HG02571 (cell line): ENCODE results near the gene LINGO3.
A peak's percentile ranks its signal among the peaks of the same experiment; 100 is the strongest.
"Not testable (repeated sequence)": the region's sequence is repeated elsewhere in the genome, so short reads cannot be mapped to it uniquely, and the experiment has no call there.

Source experiments
- ATAC-seq: cut with Tn5 transposase; IDR thresholded peaks from one replicate; pipeline ENCODE4 v1.9.1; 2021; ENCODE audit warnings: mild to moderate bottlenecking, moderate library complexity; ENCODE audit not compliant: unreplicated experiment

Gene LINGO3

DNA sequence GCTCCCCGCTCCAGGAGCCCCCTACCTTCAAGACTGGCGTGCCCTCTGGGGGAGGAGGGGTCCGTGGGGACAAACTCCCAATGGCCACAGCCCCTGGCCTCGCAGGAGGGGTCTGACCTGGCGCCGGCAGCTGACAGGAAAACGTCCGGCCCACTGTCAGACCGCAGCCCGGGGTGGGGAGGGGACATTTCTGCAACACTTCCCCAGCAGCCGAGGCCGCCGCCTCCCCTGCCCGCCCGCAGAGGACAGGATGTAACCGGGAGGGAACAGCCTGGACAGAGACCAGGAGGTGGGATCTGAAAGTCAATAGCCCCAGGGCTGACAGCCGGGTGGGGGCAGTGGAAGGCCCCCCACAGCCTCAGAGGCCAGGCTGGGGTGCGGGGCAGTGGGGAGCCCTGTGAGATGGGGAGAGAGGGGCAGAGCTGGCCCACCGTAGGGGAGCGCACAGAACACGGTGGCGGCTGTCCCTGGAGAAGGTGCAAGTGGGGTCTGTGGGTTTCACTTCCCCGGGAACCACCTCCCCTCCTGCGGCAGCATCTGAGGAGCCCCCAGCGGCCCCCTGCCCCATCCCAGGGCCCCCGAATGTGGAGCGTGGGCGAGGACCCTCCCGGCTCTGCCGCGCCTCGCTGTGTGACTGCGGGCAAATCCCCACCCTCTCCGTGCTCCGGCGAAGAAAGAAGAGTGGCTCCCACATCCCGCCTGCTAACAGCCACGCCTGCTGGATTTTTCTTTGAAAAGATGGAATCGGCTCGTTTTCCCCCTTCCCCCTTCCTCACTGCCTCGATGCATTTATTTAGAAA lies 25.7 kb downstream of the LINGO3 start, which contains the start of gene PEAK3:
TSS of gene PEAK3 (minus strand) at position 114 of the 800 bp plus-strand sequence. CDS start 1,244 bp downstream, outside the sequence.
- ATAC-seq: no peak

DNA sequence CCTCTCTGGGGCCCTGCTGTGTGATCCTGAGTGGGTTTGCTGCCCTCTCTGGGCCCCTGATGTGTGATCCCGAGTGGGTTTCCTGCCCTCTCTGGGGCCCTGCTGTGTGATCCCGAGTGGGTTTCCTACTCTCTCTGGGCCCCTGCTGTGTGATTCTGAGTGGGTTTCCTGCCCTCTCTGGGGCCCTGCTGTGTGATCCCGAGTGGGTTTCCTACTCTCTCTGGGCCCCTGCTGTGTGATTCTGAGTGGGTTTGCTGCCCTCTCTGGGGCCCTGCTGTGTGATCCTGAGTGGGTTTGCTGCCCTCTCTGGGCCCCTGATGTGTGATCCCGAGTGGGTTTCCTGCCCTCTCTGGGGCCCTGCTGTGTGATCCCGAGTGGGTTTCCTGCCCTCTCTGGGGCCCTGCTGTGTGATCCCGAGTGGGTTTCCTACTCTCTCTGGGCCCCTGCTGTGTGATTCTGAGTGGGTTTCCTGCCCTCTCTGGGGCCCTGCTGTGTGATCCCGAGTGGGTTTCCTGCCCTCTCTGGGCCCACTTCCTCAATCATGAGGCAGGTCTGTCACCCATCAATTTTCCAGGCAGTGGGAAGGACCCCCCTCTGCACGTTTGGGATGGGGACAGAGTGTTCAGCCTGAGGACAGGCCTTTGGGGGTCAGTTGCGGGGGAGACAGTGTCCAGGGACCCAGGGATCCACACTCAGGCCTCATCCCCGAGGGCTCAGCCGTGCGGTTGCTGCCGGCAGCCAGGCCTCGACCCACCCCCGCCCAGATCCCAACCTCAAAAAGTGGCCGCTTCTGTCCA lies 26.5 kb downstream of the LINGO3 start:
- ATAC-seq: not testable (repeated sequence)

DNA sequence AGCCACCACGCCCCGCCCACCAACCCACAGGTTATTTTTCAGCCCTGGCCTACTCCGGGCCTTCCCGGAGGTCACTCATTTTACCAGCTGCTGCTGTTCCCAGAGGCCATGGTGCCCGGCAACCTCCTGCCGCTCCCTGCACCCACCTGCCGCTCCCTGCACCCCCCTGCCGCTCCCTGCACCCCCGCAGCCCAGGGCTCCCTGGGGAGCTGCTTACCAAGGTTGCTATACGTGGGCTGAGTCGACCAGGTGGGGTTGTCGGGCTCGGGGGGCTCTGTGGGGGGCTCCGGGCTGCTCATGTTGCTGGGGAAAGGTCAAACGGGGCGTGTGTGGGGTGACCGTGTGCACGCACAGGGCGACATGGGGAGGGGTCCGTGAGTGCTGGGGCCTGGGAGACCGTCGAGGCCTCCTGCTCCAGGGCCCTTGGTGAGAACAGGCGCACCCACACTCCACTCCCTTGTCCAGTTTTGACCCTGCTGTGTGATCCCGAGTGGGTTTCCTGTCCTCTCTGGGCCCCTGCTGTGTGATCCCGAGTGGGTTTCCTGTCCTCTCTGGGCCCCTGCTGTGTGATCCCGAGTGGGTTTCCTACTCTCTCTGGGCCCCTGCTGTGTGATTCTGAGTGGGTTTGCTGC lies 27.2 kb downstream of the LINGO3 start:
- ATAC-seq: no peak

DNA sequence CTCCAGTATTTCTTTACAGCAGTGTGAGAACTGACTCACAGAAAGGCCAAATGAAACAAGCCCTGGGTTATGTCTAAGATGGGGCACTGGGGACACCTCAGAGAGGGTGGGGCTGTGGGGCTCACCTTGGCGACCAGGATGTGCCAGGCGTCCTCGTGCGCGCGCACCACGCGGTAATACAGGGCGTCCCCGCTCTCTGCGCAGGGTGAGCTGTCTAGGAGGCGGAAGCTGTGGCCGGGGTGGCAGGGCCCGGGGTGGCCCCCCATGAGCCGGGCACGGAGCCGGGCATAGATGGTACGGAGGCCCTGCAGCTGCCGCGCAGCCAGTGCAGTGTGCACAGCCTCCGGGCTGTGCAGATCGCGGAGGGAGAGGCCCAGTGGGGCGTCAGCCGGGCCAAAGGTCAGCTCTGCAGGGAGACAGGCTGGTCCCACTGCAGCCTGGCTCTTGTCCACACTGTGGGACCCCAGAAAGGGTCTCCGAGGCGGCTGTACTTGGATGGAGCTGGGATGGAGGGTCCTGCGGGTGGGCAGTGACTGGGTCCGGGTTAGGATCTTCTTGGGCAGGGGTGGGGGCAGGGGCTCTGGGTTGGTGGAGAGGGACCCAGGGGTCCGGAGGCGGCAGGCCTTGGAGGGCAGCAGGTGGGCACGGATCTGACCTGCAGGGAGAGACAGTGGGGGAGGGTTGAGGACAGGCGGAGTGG lies 29.3 kb downstream of the LINGO3 start:
- no peak for ATAC-seq

DNA sequence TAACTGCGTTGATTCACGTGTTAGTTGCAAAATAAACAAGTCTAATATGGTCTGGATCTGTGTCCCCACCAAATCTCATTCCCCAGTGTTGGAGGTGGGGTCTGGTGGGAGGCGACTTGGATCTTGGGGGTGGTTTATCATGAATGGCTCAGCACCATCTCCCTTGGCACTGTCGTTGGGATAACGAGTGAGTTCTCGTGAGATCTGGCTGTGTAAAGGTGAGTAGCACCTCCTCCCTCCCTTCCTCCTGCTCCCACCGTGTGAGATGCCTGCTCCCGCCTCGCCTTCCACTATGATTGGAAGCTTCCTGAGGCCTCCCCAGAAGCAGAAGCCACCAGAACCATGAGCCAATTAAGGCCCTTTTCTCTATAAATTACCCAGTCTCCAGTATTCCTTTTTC lies 30.8 kb downstream of the LINGO3 start:
- no peak for ATAC-seq

DNA sequence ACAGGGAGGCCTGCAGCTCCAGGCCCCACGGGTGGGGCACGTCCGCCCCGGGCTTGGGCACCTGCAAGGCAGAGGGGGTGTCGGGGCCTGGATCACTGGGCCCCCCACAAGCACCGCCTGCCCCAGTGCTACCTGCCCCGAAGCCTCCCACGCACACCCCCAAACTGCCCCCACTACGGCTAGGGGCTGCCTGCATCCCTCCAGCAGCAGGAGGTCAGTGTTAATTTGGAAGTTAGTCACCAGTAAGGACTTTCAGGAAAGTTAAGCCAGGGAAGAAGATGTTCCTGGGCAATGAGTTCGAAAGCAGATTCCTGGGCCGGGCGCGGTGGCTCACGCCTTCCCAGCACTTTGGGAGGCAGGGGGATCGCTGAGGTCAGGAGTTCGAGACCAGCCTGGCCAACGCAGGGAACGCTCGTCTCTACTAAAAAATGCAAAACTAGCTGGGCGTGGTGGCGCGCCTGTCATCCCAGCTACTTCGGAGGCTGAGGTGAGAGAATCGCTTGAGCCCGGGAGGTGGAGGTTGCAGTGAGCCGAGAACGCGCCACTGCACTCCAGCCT lies 31.4 kb downstream of the LINGO3 start:
- no peak for ATAC-seq

DNA sequence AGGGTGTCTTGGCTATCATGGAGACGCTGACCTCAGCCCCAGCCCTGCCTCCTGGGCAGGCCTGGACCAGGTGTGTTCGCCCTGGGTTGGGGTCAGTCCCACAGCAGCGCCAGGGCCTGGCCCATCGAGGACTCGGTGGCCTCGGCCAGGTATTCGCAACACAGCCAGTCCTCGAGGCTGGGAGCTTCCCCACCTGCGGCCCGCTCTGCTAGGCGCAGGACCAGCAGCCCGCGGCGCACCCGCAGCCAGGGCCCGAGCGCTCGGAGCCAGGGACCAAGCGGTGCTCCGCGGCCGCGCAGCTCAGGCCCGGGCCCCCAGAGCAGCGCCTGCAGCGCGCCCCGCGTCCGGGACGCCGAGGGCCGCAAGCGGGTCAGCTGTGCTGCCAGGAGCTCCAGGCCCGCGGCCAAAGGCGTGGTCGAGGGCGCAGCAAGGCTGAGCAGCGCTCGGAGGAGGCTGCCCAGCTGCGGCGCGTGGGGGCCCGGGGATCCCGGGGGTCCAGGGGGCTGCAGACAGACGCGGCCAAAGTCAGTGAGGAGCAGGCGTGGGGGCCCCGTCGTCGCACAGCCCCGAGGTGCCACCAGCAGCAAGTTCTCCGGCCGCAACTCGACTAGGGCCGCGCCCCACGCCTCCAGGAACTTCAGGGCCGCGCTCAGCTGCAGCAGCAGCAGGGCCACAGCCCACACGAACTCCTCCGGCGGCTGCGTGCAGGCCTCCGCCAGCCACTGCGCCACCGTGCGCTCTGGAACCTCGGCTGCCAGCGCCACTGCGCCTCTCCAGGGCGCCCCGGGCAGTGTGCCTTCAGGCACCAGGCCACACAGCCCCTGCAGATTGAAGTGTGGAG lies 32.1 kb downstream of the LINGO3 start:
- no peak for ATAC-seq

DNA sequence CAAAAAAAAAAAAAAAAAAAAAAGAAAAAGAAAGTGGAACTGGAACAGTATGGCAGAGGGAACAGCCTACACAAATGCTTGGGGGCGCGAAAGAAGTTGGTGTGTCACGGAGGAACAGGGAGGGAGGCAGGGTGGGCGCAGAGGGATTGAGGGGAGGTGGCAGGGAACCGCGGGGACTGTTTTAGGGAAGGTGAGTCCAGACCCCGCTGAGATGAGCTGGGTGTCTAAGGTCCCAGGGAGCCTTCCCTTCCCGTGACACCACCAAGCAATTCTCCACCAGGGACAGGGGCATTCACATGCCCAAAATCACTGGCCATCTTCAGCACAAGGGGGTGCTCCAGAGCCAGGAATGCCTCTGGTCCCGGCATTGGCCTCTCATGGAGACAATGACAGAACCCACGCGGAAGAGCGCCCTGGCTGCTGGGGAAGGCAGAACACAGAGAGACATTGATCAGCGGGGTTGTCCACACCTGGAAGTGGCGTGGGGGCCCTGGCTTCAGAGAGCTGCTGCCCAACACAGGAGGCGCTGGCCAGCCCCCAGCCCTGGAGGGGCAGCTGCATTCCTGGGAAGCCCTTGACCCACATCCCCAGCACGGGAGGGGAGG lies 32.9 kb downstream of the LINGO3 start:
- ATAC-seq: no peak

DNA sequence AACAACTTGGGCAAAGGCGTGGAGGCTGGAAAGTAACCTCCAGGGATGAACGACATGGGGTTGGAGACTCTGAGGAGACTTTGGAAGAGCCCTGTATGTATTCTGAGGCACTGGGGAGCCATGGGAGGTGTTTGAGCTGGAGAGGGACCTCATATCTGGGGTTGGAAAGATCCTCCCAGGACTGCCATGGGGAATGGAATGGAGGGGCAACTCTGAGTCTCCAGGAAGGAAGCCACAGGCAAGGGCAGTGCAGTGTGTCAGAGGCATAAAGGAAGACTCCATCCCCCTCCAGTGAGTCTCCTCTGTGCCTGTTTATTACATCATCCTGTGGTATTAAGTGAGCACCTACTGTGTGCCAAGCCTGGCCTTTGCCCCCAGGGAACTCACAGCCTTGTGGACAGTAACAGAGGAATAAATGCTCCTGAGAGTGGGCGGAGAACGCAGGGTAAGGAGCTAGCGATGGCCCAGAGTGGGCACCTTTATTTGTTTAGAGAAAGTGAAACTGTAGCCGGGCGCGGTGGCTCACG lies 33.7 kb downstream of the LINGO3 start:
- ATAC-seq: no peak

DNA sequence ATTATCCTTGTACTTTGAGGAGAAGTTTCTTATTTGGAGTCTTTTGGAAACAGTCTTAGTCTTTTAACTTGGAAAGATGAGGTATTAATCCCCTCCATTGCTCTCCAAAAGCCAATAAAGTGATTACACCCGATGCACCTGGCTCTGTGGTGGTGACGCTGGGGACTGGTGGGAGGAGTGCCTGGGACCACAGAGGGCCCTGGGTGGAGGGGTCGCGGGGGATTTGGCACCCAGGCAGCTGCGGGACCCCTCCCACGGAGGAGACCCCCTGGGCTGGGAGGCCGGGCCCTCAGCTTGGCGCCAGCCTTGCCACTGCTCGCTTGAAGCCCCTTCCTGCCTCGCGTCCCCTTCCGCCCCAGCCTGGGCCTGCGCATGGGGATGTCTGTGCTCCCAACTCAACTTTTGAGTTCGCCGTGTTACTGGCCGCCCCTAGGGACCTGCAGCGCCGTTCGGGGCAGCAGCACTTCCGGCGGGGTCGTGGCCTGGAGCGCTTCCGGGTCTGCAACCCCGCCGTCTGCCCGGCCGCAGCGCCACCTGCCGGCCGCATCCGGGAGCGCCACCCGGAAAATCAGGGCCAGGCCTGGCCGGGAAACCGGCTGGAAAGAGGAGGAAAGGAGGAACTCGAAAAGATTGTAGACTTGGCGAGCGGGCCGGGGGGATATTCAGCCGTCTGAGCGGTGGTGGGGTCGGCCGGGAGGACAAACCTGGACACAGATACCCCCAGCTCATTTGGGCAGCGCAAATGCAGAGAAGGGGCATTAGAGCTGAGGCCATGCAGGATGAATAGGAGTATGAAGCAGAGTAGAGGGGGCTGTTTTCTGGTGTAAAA lies 34.4 kb downstream of the LINGO3 start:
- no peak for ATAC-seq

DNA sequence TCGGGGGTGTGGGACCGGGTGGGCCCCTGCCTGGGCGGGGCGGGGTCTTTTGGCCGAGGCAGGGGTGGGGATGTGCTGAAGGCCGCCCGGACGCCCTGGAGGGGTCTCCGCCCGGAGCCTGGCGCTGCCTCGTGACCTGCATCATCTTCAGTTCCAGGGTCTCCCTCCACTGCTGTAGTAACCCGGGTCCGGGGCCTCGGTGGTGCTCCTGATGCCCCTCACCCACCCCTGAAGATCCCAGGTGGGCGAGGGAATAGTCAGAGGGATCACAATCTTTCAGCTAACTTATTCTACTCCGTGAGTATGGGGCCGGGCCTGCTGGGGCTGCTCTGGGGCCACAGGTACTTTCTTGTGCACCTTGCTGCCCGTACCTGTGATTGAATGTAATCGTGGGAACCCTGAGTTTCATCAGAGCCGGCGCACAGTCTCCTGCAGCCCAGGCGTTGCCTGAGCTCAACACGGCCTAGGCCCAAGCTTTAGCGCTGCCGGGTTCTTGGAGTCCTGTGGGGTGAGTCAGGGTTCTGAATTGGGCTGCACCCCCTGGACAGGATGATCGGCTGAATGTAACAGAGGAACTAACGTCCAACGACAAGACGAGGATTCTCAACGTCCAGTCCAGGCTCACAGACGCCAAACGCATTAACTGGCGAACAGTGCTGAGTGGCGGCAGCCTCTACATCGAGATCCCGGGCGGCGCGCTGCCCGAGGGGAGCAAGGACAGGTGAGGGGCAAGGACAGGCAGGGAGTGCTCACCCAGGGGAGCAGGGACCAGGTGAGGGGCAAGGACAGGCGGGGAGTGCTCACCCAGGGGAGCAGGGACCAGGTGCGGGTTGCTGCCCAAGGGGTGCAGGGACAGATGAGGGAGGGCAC lies 36.5 kb downstream of the LINGO3 start:
- ATAC-seq: no peak

DNA sequence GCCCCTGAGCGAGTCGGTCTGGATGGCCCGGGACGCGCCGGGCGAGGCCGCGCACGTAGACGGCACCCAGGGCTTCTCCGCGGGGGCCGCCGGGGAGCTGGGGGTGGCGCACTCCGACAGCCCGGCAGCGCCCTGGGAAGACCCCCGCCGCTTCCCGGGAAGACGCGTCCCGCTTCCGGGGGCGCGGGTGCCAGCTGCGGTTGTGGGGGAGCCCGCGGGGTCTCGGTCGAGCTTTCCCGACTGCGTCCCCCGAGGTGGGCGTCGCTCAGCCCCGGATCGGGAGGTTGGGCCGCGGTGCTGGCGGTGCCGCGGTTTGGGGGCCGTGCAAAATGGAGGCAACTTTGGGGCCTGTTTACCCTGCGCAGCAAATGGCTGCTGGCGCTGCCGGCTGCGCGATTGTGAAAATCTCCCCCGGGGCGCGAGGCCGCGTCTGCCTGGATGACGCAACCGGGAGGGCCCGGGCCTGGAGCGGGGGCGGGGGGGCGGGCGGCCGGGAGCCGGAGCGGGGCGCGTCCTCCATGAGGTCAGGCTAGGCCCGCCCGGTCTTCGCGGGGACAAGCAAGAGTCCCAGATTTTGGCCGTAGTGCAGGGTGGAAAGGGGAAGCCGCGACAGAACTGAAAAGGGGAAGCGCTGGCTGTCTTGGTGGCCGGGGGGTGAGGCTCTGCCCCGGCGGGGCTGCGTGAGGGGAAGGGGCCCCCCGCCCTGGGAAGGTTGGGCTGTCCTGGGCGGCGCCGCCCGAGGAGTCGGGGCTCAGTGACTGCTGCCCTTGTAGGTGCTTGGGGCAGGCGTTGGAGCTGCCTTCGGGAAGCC lies 37.3 kb downstream of the LINGO3 start:
- no peak for ATAC-seq

DNA sequence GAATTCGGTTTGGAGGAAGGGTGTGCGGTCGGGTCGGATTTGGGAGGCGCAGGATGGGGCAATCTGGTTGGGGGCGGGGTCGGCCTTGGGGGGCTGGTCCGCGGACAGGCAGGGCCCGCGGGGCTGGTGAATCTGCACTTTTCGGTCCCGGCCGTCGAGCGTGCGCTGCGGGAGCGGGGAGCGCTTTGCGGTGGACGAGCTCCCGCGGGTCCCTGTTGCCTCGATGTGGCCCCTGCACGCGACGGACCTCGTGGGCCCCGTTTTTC lies 37.9 kb downstream of the LINGO3 start:
- ATAC-seq: no peak

DNA sequence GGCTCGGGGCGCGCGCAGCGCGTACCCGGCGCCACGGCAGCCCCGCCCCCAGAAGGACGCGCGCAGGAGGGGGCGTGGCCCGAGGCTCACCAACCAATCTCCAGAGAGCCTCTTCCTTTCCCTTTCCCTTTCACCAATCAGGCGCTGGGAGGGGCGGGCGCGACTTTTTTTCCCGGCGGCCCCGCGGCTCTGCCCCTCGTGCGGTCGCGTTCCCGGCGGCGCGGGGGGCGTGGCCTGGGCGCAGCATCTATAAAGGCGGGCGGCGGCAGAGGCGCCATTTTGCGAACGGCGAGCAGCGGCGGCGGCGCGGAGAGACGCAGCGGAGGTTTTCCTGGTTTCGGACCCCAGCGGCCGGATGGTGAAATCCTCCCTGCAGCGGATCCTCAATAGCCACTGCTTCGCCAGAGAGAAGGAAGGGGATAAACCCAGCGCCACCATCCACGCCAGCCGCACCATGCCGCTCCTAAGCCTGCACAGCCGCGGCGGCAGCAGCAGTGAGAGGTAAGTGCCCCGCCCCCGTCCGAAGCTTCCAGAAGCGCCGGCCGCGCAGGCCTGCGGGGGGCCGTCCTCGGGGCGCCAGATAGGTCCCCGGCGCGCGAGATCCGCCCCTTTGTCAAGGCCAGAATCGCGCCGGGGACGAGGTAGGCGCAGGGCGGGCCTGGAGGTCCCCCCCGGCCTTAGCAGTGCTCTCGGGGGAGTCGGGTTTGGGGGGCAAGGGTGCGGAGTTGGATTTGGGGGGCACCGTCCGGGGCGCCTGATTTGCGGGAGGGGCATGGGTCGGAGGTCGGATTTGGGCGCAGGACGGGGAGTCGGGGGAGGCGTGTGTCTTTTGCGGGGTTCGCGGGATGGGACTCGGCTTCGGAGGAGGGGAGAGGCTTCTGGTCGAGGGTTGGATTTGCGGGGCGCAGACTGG lies 38.5 kb downstream of the LINGO3 start:
- ATAC-seq: peak; percentile 45

DNA sequence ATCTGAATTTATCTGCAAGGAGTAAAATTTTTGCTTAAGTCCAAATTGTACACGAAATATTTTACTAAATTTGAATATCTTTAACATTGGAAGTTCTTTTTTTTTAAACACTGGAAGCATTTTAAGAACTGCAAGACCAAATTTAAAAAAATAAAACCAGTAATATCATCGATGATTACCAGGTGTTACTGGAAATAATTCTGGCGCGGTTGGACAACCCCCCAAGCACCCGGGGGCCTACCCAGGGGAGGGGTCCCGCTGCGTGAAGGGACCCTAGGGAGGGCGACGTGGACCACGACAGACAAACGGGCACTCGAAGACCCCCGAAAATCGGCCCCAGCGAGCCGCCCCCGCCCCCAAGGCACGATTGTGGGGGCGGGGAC lies 39.1 kb downstream of the LINGO3 start:
- ATAC-seq: no peak

DNA sequence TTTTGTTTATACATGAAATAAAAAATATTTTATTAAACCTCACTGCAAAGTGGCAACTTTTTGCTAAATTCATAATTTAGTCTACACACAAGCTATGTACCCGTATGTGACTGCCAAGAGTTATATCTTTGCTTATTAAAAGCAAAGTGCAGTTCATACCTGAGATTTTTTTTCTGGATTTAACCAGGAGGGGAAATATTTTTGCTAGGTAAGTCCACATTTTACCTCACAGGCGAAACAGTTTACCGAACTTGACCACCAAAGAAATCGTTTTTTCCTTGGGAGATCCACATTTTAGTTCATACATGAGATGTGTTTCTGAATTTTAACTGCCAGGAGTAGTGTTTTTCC lies 39.5 kb downstream of the LINGO3 start:
- no peak for ATAC-seq
